Stimulated activated CD4-positive, alpha-beta T cell treated with anti-CD3 and anti-CD28 coated beads, TNF-alpha, amount 100 ng/mL, for 4 hours (primary cell): Measurements from ENCODE around the gene CYFIP2.
"Not testable (repeated sequence)": the region's sequence is repeated elsewhere in the genome, so short reads cannot be mapped to it uniquely, and the experiment has no call there.

Source experiments
- DNase-seq, 3 experiments: peaks; one replicate each; pipeline ENCODE4 v3.0.0-alpha.2; 2020; ENCODE audit warnings: low read depth in 3 of 3

Gene CYFIP2

GRCh38 chr5:157265714-157266285 lies at the start of gene CYFIP2:
Gene CYFIP2 (plus strand): TSS chr5:157266123. CDS start chr5:157285362, 19,239 bp downstream.
- peak; percentile 66 to 73 (median 71) for DNase-seq

GRCh38 chr5:157216391-157217142 lies 49.4 kb upstream of the CYFIP2 start:
- DNase-seq: no peak

- peak; percentile 42 to 73 (median 68) for DNase-seq
Measured at GRCh38 chr5:157217289-157218024, 48.5 kb upstream of the CYFIP2 start.

- no peak for DNase-seq
Measured at GRCh38 chr5:157219491-157220271, 46.2 kb upstream of the CYFIP2 start.

- DNase-seq: no peak
Measured at GRCh38 chr5:157221959-157222358, 44.0 kb upstream of the CYFIP2 start.

GRCh38 chr5:157222506-157223230 lies 43.3 kb upstream of the CYFIP2 start:
- DNase-seq: peak in 2 of 3 experiments; percentile 63 to 74

- no peak for DNase-seq
Measured at GRCh38 chr5:157225469-157226422, 40.2 kb upstream of the CYFIP2 start.

- no peak for DNase-seq
Measured at GRCh38 chr5:157230610-157231009, 35.3 kb upstream of the CYFIP2 start.

- no peak for DNase-seq
Measured at GRCh38 chr5:157232706-157233105, 33.2 kb upstream of the CYFIP2 start.

GRCh38 chr5:157233515-157233914 lies 32.4 kb upstream of the CYFIP2 start:
- DNase-seq: no peak

- no peak for DNase-seq
Measured at GRCh38 chr5:157236423-157236822, 29.5 kb upstream of the CYFIP2 start.

GRCh38 chr5:157241483-157241882 lies 24.4 kb upstream of the CYFIP2 start:
- DNase-seq: no peak

- not testable (repeated sequence) for DNase-seq
Measured at GRCh38 chr5:157244704-157245103, 21.2 kb upstream of the CYFIP2 start.

GRCh38 chr5:157245476-157245875 lies 20.4 kb upstream of the CYFIP2 start:
- no peak for DNase-seq

- DNase-seq: no peak
Measured at GRCh38 chr5:157245886-157246285, 20.0 kb upstream of the CYFIP2 start.

GRCh38 chr5:157247267-157247666 lies 18.7 kb upstream of the CYFIP2 start:
- no peak for DNase-seq

GRCh38 chr5:157248821-157249470 lies 17.0 kb upstream of the CYFIP2 start:
- DNase-seq: no peak

GRCh38 chr5:157252711-157253465 lies 13.0 kb upstream of the CYFIP2 start:
- DNase-seq: no peak

- no peak for DNase-seq
Measured at GRCh38 chr5:157253547-157253946, 12.4 kb upstream of the CYFIP2 start.
